ENCODE data around the gene ANKRD39. TPM values are rescaled to one million over a fixed set of nuclear protein-coding genes. Genes with fewer than 3 reads are reported as not detected.

Gene ANKRD39
- total and polyA plus RNA-seq, 7 donors, result 11.4 to 34.1 (median 14.8) TPM

DNA sequence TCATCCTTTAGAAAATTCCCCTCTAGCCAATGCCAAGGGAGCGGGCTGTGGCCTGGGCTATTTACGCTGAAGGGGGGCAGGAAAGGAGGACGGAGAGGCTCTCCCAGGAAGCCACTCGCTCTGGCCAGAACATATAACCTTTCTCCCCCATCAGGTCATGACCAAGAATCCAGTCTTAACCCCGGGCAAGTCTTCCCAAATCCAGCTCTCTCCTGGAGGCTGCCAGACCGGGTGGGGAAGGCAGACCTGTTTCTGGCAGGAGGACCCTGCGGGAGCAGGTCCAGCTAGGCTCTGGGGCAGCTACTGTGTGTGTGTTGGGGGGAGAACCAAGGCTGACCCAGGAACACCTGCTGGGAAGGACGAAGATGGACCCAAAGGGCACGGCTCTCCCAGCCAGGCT is 25.5 kb upstream of the ANKRD39 start:
- Histone ChIP-seq H3K9me3 (no peaks in the 10 kb centered on the region), H3K4me3 (no peak overlapping the region), H3K4me1 (peaks cover 0 to 36% (median 27%) of the 10 kb centered on the region in 4 donors), H3K27ac (no peak overlapping the region), H3K27me3 (no peaks in the 10 kb centered on the region), H3K36me3 (no peaks in the 10 kb centered on the region)
- TF ChIP-seq POLR2A (IDR thresholded peaks at IDR 0.05) (no peak), POLR2AphosphoS5 (IDR thresholded peaks at IDR 0.05) (no peak), EP300 (IDR thresholded peaks at IDR 0.05) (no peak)
- TF ChIP-seq, protein P1, sequence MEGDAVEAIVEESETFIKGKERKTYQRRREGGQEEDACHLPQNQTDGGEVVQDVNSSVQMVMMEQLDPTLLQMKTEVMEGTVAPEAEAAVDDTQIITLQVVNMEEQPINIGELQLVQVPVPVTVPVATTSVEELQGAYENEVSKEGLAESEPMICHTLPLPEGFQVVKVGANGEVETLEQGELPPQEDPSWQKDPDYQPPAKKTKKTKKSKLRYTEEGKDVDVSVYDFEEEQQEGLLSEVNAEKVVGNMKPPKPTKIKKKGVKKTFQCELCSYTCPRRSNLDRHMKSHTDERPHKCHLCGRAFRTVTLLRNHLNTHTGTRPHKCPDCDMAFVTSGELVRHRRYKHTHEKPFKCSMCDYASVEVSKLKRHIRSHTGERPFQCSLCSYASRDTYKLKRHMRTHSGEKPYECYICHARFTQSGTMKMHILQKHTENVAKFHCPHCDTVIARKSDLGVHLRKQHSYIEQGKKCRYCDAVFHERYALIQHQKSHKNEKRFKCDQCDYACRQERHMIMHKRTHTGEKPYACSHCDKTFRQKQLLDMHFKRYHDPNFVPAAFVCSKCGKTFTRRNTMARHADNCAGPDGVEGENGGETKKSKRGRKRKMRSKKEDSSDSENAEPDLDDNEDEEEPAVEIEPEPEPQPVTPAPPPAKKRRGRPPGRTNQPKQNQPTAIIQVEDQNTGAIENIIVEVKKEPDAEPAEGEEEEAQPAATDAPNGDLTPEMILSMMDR (IDR thresholded peaks at IDR 0.05), result no peak
- intact Hi-C loops (cut with DNase I), result no loop called here
- 87 to 90% methylated on average over 9 of the region's 9 CpGs for WGBS, 2 donors
- no peak for DNase-seq

DNA sequence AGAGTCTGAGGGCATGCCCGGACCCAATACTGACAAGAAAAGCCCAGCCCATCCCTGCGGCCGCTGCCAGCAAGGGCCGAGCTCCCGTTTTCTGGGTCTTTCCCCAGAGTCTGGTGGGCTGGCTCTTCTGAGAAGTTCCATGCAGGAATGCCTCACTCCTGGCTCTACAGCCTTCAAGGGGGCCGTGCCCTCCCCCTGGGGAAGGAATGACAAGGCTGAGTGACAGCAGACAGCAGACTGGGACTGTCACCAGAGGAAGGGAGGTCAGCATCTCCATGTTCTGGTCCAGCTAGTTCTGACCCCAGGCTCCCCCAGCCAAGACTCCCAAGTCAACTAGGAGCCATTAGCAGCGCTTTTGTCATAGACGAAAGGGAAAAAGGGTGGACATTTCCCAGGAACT is 25.1 kb upstream of the ANKRD39 start:
- H3K27ac ChIP-seq, result no peak overlapping the region

GRCh38 chr2:96882230-96882629 is 24.4 kb upstream of the ANKRD39 start:
- H3K36me3 ChIP-seq, result no peaks in the 10 kb centered on the region
- no peaks in the 10 kb centered on the region for H3K27me3 ChIP-seq
- H3K4me1 ChIP-seq, result peaks cover 0 to 26% (median 16%) of the 10 kb centered on the region in 4 donors
- no peak for DNase-seq
- intact Hi-C loops (cut with DNase I), result no loop called here
- no peaks in the 10 kb centered on the region for H3K9me3 ChIP-seq
- TF ChIP-seq POLR2A (IDR thresholded peaks at IDR 0.05), result no peak
- TF ChIP-seq, protein P1 (IDR thresholded peaks at IDR 0.05), result no peak
- no peak for TF ChIP-seq POLR2AphosphoS5 (IDR thresholded peaks at IDR 0.05)
- TF ChIP-seq EP300 (IDR thresholded peaks at IDR 0.05), result no peak
- no peak overlapping the region for H3K4me3 ChIP-seq
- 76 to 84% methylated on average over 12 of the region's 12 CpGs for WGBS, 2 donors
- H3K27ac ChIP-seq, result no peak overlapping the region

More for the DNA sequence above, 25.1 kb upstream of the ANKRD39 start:
- intact Hi-C loops (cut with DNase I), result no loop called here
- H3K4me1 ChIP-seq, result peaks cover 0 to 32% (median 23%) of the 10 kb centered on the region in 4 donors
- no peaks in the 10 kb centered on the region for H3K36me3 ChIP-seq
- no peaks in the 10 kb centered on the region for H3K27me3 ChIP-seq
- 87 to 93% methylated on average over 8 of the region's 8 CpGs for WGBS, 2 donors
- no peaks in the 10 kb centered on the region for H3K9me3 ChIP-seq
- H3K4me3 ChIP-seq, result no peak overlapping the region
- no peak for TF ChIP-seq POLR2AphosphoS5 (IDR thresholded peaks at IDR 0.05)
- TF ChIP-seq POLR2A (IDR thresholded peaks at IDR 0.05), result no peak
- no peak for TF ChIP-seq EP300 (IDR thresholded peaks at IDR 0.05)
- TF ChIP-seq, protein P1 (IDR thresholded peaks at IDR 0.05), result no peak
- no peak for DNase-seq

GRCh38 chr2:96881349-96882195 is 23.8 kb upstream of the ANKRD39 start:
- Histone ChIP-seq H3K36me3 (no peaks in the 10 kb centered on the region), H3K27me3 (no peaks in the 10 kb centered on the region), H3K4me1 (peaks cover 0 to 19% (median 10%) of the 10 kb centered on the region in 4 donors), H3K27ac (no peak overlapping the region), H3K9me3 (no peaks in the 10 kb centered on the region), H3K4me3 (no peak overlapping the region)
- 74 to 80% methylated on average over 10 of the region's 10 CpGs for WGBS, 2 donors
- no peak for DNase-seq
- intact Hi-C loops (cut with DNase I), result no loop called here
- TF ChIP-seq POLR2AphosphoS5 (IDR thresholded peaks at IDR 0.05), result no peak

GRCh38 chr2:96880891-96881273 is 23.1 kb upstream of the ANKRD39 start:
- intact Hi-C loops (cut with DNase I), result no loop called here
- no peak for DNase-seq
- Histone ChIP-seq H3K4me3 (no peak overlapping the region), H3K36me3 (no peaks in the 10 kb centered on the region), H3K4me1 (peaks cover 0 to 12% (median 3%) of the 10 kb centered on the region in 4 donors), H3K27me3 (no peaks in the 10 kb centered on the region), H3K9me3 (no peaks in the 10 kb centered on the region), H3K27ac (no peak overlapping the region)
- 75 to 85% methylated on average over 6 of the region's 6 CpGs for WGBS, 2 donors
- TF ChIP-seq EP300 (IDR thresholded peaks at IDR 0.05) (no peak), POLR2AphosphoS5 (IDR thresholded peaks at IDR 0.05) (no peak), POLR2A (IDR thresholded peaks at IDR 0.05) (no peak)
- TF ChIP-seq, protein P1 (IDR thresholded peaks at IDR 0.05), result no peak
